Activated CD4-positive, alpha-beta memory T cell treated with anti-CD3 and anti-CD28 coated beads for 36 hours (primary cell): ENCODE data around the gene LRRK1. TPM values are rescaled to one million over a fixed set of nuclear protein-coding genes. Genes with fewer than 3 reads are reported as not detected.
"Not testable (repeated sequence)": the region's sequence is repeated elsewhere in the genome, so short reads cannot be mapped to it uniquely, and the experiment has no call there.

Source experiments
- CTCF ChIA-PET: fragments of 350-600 bp; sonication (Branson Sonifier 250); formaldehyde crosslinking; loops from one replicate; lab custom pipeline; 2021; ENCODE audit warnings: antibody characterized with exemption, inconsistent platforms; lab: Charles Lee
- POLR2A ChIA-PET: fragments of 350-600 bp; sonication (Branson Sonifier 250); formaldehyde crosslinking; loops from one replicate; lab custom pipeline; 2021; ENCODE audit warnings: antibody characterized with exemption; lab: Charles Lee
- DNase-seq: peaks from one replicate; pipeline ENCODE4 v3.0.0-alpha.2; 2020
- H3K27ac Mint-ChIP-seq: one replicate; pipeline ENCODE4 v1.8.0; 2021; ENCODE audit warnings: mixed read lengths
- H3K27me3 Mint-ChIP-seq: one replicate; pipeline ENCODE4 v1.8.0; 2021; ENCODE audit warnings: mixed read lengths
- H3K36me3 Mint-ChIP-seq: one replicate; pipeline ENCODE4 v1.8.0; 2021; ENCODE audit warnings: mixed read lengths
- H3K4me1 Mint-ChIP-seq: one replicate; pipeline ENCODE4 v1.8.0; 2021; ENCODE audit warnings: low read depth, mixed read lengths
- H3K4me3 Mint-ChIP-seq: one replicate; pipeline ENCODE4 v1.8.0; 2021; ENCODE audit warnings: mild to moderate bottlenecking, mixed read lengths
- H3K9me3 Mint-ChIP-seq: one replicate; pipeline ENCODE4 v1.8.0; 2021; ENCODE audit warnings: mixed read lengths
- intact Hi-C: fragments of 100-400 bp; cut with micrococcal nuclease; formaldehyde crosslinking; loops from one replicate; pipeline ENCODE4 v1.15.1; 2023
- total RNA-seq, 2 experiments: library from RNA; stranded (reverse); gene quantifications; one replicate each; pipeline ENCODE4 v1.2.3, GENCODE V29; 2021

The LRRK1 gene
- total RNA-seq, 2 experiments from 2014 or later, result 0.41 to 0.71 TPM

GRCh38 chr15:101072235-101072634 is 153.1 kb downstream of the LRRK1 start:
- CTCF ChIA-PET, H3K9me3 Mint-ChIP-seq, POLR2A ChIA-PET, H3K27ac Mint-ChIP-seq, H3K27me3 Mint-ChIP-seq, H3K4me3 Mint-ChIP-seq, DNase-seq, H3K36me3 Mint-ChIP-seq: not testable (repeated sequence)
- H3K4me1 Mint-ChIP-seq, result peaks cover 11% of the 10 kb centered on the region
- intact Hi-C loops, result loop anchor here (10.0 kb wide), 1 partner anchor 627 kb away; no protein-coding TSS in a partner anchor

GRCh38 chr15:101077806-101078668 is 158.9 kb downstream of the LRRK1 start:
- H3K27me3 Mint-ChIP-seq, H3K27ac Mint-ChIP-seq, H3K4me1 Mint-ChIP-seq, H3K4me3 Mint-ChIP-seq, H3K9me3 Mint-ChIP-seq, CTCF ChIA-PET, H3K36me3 Mint-ChIP-seq, DNase-seq: not testable (repeated sequence)
- intact Hi-C loops, result loop anchor here (10.0 kb wide), 1 partner anchor 633 kb away; no protein-coding TSS in a partner anchor
- POLR2A ChIA-PET, result interaction anchor here (0.6 kb wide), 1 partner anchor 170 kb away, joined by 6 read pairs; no protein-coding TSS in a partner anchor

- CTCF ChIA-PET, result no interaction called here
- Mint-ChIP-seq H3K4me3 (no peak overlapping the region), H3K36me3 (no peaks in the 10 kb centered on the region), H3K9me3 (no peaks in the 10 kb centered on the region), H3K27me3 (no peaks in the 10 kb centered on the region), H3K27ac (no peak overlapping the region), H3K4me1 (no peaks in the 10 kb centered on the region)
- POLR2A ChIA-PET, result interaction anchor here (0.6 kb wide), 1 partner anchor 170 kb away, joined by 6 read pairs; no protein-coding TSS in a partner anchor
- intact Hi-C loops, result loop anchor here (10.0 kb wide), 1 partner anchor 634 kb away; no protein-coding TSS in a partner anchor
- DNase-seq, result no peak
Observed at GRCh38 chr15:101078669-101079323, 159.6 kb downstream of the LRRK1 start.

- Mint-ChIP-seq H3K4me3 (no peak overlapping the region), H3K27me3 (no peaks in the 10 kb centered on the region), H3K4me1 (no peaks in the 10 kb centered on the region), H3K27ac (no peak overlapping the region), H3K9me3 (no peaks in the 10 kb centered on the region), H3K36me3 (no peaks in the 10 kb centered on the region)
- DNase-seq, result no peak
- ChIA-PET CTCF (no interaction called here), POLR2A (no interaction called here)
- intact Hi-C loops, result no loop called here
Observed at GRCh38 chr15:101081900-101082299, 162.7 kb downstream of the LRRK1 start.

- Mint-ChIP-seq H3K36me3 (no peaks in the 10 kb centered on the region), H3K4me3 (no peak overlapping the region), H3K4me1 (no peaks in the 10 kb centered on the region), H3K27me3 (no peaks in the 10 kb centered on the region), H3K27ac (no peak overlapping the region), H3K9me3 (no peaks in the 10 kb centered on the region)
- intact Hi-C loops, result no loop called here
- POLR2A ChIA-PET, result no interaction called here
- CTCF ChIA-PET, result interaction anchor here (1.0 to 1.3 kb wide), 2 partner anchors 175 to 177 kb away, joined by 3 read pairs; no protein-coding TSS in a partner anchor
- DNase-seq, result no peak
Observed at GRCh38 chr15:101083336-101084045, 164.3 kb downstream of the LRRK1 start.

GRCh38 chr15:101084801-101085200 is 165.6 kb downstream of the LRRK1 start:
- no peaks in the 10 kb centered on the region for H3K36me3 Mint-ChIP-seq
- no peaks in the 10 kb centered on the region for H3K9me3 Mint-ChIP-seq
- intact Hi-C loops, result loop anchor here (5.0 kb wide), 1 partner anchor 68 kb away; no protein-coding TSS in a partner anchor
- no peaks in the 10 kb centered on the region for H3K4me1 Mint-ChIP-seq
- no peak overlapping the region for H3K4me3 Mint-ChIP-seq
- ChIA-PET CTCF (interaction anchor here (0.8 to 9.5 kb wide), 4 partner anchors 171 to 236 kb away, joined by 3 to 123 read pairs (median 3); no protein-coding TSS in a partner anchor), POLR2A (no interaction called here)
- no peak for DNase-seq
- no peaks in the 10 kb centered on the region for H3K27me3 Mint-ChIP-seq
- no peak overlapping the region for H3K27ac Mint-ChIP-seq

- no peaks in the 10 kb centered on the region for H3K36me3 Mint-ChIP-seq
- intact Hi-C loops, result loop anchor here (5.0 kb wide), 1 partner anchor 68 kb away; no protein-coding TSS in a partner anchor
- CTCF ChIA-PET, result interaction anchor here (1.1 to 9.5 kb wide), 2 partner anchors 70 to 171 kb away, joined by 4 to 123 read pairs; no protein-coding TSS in a partner anchor
Observed at GRCh38 chr15:101085311-101085700, 166.1 kb downstream of the LRRK1 start.

GRCh38 chr15:101086394-101087171 is 167.4 kb downstream of the LRRK1 start:
- H3K4me1 Mint-ChIP-seq, result no peaks in the 10 kb centered on the region
- no peaks in the 10 kb centered on the region for H3K9me3 Mint-ChIP-seq
- intact Hi-C loops, result loop anchor here (5.0 kb wide), 1 partner anchor 69 kb away; no protein-coding TSS in a partner anchor

More at GRCh38 chr15:101085311-101085700, 166.1 kb downstream of the LRRK1 start:
- Mint-ChIP-seq H3K9me3 (no peaks in the 10 kb centered on the region), H3K4me1 (no peaks in the 10 kb centered on the region), H3K27me3 (no peaks in the 10 kb centered on the region), H3K27ac (no peak overlapping the region), H3K4me3 (no peak overlapping the region)
- POLR2A ChIA-PET, result no interaction called here
- DNase-seq, result no peak

GRCh38 chr15:101087172-101087769 is 168.1 kb downstream of the LRRK1 start:
- intact Hi-C loops, result loop anchor here (5.0 kb wide), 1 partner anchor 70 kb away; no protein-coding TSS in a partner anchor
- H3K27ac Mint-ChIP-seq, result no peak overlapping the region
- no peak for DNase-seq
- POLR2A ChIA-PET, result interaction anchor here (0.7 kb wide), 1 partner anchor 171 kb away, joined by 3 read pairs; no protein-coding TSS in a partner anchor
- no peaks in the 10 kb centered on the region for H3K9me3 Mint-ChIP-seq
- H3K4me1 Mint-ChIP-seq, result no peaks in the 10 kb centered on the region
- H3K27me3 Mint-ChIP-seq, result no peaks in the 10 kb centered on the region
- CTCF ChIA-PET, result interaction anchor here (1.1 to 9.5 kb wide), 8 partner anchors 68 to 174 kb away, joined by 3 to 123 read pairs (median 4); partner anchors contain the start of gene CHSY1
- no peak overlapping the region for H3K4me3 Mint-ChIP-seq
- H3K36me3 Mint-ChIP-seq, result no peaks in the 10 kb centered on the region

More at GRCh38 chr15:101086394-101087171, 167.4 kb downstream of the LRRK1 start:
- CTCF ChIA-PET, result interaction anchor here (1.1 to 9.5 kb wide), 7 partner anchors 67 to 175 kb away, joined by 3 to 123 read pairs (median 4); partner anchors contain the start of gene CHSY1
- POLR2A ChIA-PET, result interaction anchor here (0.7 kb wide), 1 partner anchor 172 kb away, joined by 3 read pairs; no protein-coding TSS in a partner anchor
- Mint-ChIP-seq H3K27ac (no peak overlapping the region), H3K36me3 (no peaks in the 10 kb centered on the region), H3K27me3 (no peaks in the 10 kb centered on the region), H3K4me3 (no peak overlapping the region)
- no peak for DNase-seq

- Mint-ChIP-seq H3K9me3 (no peaks in the 10 kb centered on the region), H3K4me3 (no peak overlapping the region), H3K27me3 (no peaks in the 10 kb centered on the region), H3K4me1 (no peaks in the 10 kb centered on the region), H3K36me3 (no peaks in the 10 kb centered on the region), H3K27ac (no peak overlapping the region)
- ChIA-PET CTCF (interaction anchor here (0.6 to 9.5 kb wide), 11 partner anchors 29 to 175 kb away, joined by 3 to 123 read pairs (median 4); no protein-coding TSS in a partner anchor), POLR2A (no interaction called here)
- intact Hi-C loops, result loop anchor here (1.0 to 5.0 kb wide), 2 partner anchors 71 to 170 kb away; no protein-coding TSS in a partner anchor
- no peak for DNase-seq
Observed at GRCh38 chr15:101088271-101088670, 169.1 kb downstream of the LRRK1 start.
